Measurements from ENCODE around the gene FCER2. TPM values are rescaled to one million over a fixed set of nuclear protein-coding genes. Genes with fewer than 3 reads are reported as not detected.

FCER2 gene
- total RNA-seq, 1 donor from 2014 or later, result not detected

DNA sequence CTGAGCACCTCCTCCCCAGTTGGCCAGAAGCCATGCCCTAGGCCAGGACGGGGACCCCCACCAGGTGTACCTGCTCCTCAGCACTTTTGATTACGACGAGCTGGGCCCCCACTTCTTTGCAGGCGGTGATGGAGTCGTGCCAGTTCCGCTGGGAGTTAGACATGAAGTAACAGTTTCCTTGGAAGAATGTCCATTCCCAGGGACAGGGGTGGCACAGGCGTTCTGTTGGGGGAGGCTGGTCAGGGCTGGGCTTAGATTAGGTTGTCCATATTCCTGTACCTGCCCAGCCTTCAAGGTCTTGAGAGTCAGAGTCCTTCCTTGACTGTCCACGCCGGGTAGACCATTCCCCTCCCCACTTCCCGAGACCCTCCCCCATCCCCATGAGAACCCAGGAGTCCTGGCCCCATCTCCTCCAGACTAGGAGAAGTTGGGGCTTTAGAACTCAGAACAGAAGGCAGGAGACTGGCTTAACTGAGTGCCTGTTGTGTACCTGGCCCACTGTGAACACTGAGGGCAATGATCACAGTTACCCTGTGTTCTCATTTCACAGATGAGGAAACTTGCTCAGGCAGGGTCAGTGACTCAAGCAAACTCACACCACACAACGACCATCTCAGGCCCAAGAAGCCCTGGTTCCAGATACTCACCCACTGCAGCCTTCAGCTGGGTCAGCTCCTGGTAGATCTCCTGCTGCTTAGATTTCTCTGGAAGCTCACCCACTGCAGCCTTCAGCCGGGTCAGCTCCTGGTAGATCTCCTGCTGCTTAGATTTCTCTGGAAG, 43.1 kb upstream of the FCER2 start:
- no peak overlapping the region for H3K4me3 Mint-ChIP-seq
- no peak for TF ChIP-seq CTCF (IDR thresholded peaks at IDR 0.05; ENCODE audit: unreplicated experiment)
- no peak overlapping the region for H3K27ac Mint-ChIP-seq
- H3K36me3 Mint-ChIP-seq, result no peaks in the 10 kb centered on the region
- H3K27me3 Mint-ChIP-seq (ENCODE audit: low read depth), result peaks cover 50% of the 10 kb centered on the region
- DNase-seq (ENCODE audit: low spot score in 2 of 2, unreplicated experiment in 2 of 2), result no peak
- peaks cover 6% of the 10 kb centered on the region for H3K9me3 Mint-ChIP-seq
- no peaks in the 10 kb centered on the region for H3K4me1 Mint-ChIP-seq

- peaks cover 6% of the 10 kb centered on the region for H3K9me3 Mint-ChIP-seq
- no peaks in the 10 kb centered on the region for H3K4me1 Mint-ChIP-seq
- TF ChIP-seq CTCF (IDR thresholded peaks at IDR 0.05; ENCODE audit: unreplicated experiment), result no peak
- H3K36me3 Mint-ChIP-seq, result no peaks in the 10 kb centered on the region
- DNase-seq (ENCODE audit: low spot score in 2 of 2, unreplicated experiment in 2 of 2), result no peak
- peaks cover 57% of the 10 kb centered on the region for H3K27me3 Mint-ChIP-seq (ENCODE audit: low read depth)
- H3K27ac Mint-ChIP-seq, result no peak overlapping the region
- no peak overlapping the region for H3K4me3 Mint-ChIP-seq
Measured at GRCh38 chr19:7744199-7744786, 42.4 kb upstream of the FCER2 start.

DNA sequence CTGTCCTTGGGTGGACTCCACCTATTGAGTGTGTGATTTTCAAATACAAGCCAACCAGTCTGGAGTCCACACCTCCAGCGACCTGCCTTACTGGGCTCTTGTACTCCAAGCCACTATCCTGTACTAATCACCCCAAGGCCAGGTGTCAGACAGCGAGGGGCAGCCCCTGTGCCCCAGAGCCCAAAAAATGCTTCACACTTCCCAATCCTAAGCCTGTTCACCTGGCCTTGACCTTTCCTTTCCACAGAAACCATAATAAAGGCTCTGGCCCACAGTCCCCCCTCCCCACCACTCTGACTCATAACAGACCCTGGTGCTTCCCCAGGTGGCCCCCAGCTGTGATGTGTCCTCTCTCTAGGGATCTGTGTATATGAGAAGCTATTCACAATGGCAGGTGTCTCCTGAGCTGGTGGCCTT, 41.5 kb upstream of the FCER2 start:
- TF ChIP-seq CTCF (IDR thresholded peaks at IDR 0.05; ENCODE audit: unreplicated experiment), result no peak
- peaks cover 6% of the 10 kb centered on the region for H3K9me3 Mint-ChIP-seq

GRCh38 chr19:7742991-7743390, 41.1 kb upstream of the FCER2 start:
- Mint-ChIP-seq H3K27ac (no peak overlapping the region), H3K9me3 (peaks cover 2% of the 10 kb centered on the region), H3K4me3 (no peak overlapping the region), H3K36me3 (no peaks in the 10 kb centered on the region), H3K27me3 (ENCODE audit: low read depth) (peaks cover 66% of the 10 kb centered on the region), H3K4me1 (no peaks in the 10 kb centered on the region)
- no peak for TF ChIP-seq CTCF (IDR thresholded peaks at IDR 0.05; ENCODE audit: unreplicated experiment)
- DNase-seq (ENCODE audit: low spot score in 2 of 2, unreplicated experiment in 2 of 2), result no peak

More for the DNA sequence above, 41.5 kb upstream of the FCER2 start:
- DNase-seq (ENCODE audit: low spot score in 2 of 2, unreplicated experiment in 2 of 2), result no peak
- Mint-ChIP-seq H3K27ac (no peak overlapping the region), H3K36me3 (no peaks in the 10 kb centered on the region), H3K27me3 (ENCODE audit: low read depth) (peaks cover 64% of the 10 kb centered on the region), H3K4me1 (no peaks in the 10 kb centered on the region), H3K4me3 (no peak overlapping the region)

DNA sequence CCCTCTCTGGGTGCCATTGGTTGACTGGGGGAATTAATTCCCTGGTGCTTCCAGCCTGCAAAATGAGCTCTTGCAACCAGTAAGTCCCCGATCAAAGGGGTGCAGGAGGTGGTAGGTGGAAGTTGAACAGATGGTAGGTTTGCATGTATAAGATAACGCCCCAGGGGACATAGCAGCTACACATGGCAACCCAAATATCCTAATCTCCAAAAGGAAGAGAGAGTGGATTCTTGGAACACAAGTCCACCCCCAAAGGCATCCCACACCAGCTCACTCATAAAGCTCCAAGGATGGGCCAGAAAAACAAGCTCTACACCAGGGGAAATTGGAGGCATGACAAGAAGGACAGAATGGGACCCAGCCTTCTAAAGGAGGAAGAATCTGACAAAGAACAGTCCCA, 40.6 kb upstream of the FCER2 start:
- Mint-ChIP-seq H3K36me3 (no peaks in the 10 kb centered on the region), H3K4me3 (no peak overlapping the region), H3K27ac (no peak overlapping the region), H3K9me3 (no peaks in the 10 kb centered on the region), H3K27me3 (ENCODE audit: low read depth) (peaks cover 71% of the 10 kb centered on the region), H3K4me1 (no peaks in the 10 kb centered on the region)
- no peak for TF ChIP-seq CTCF (IDR thresholded peaks at IDR 0.05; ENCODE audit: unreplicated experiment)
- no peak for DNase-seq (ENCODE audit: low spot score in 2 of 2, unreplicated experiment in 2 of 2)
